Testis (tissue), 2 donors: ENCODE results near the gene MEF2A.

ENCODE experiments used
- POLR2A ChIP-seq: fragments of 450-650 bp; IDR thresholded peaks from one replicate; pipeline ENCODE4 v1.6.1; 2017; ENCODE audit warnings: antibody characterized with exemption, mild to moderate bottlenecking, moderate library complexity
- TF ChIP-seq, protein P1 (sequence below), 3 experiments: fragments of 450-650 bp in 2 of 3; fragments of 200-600 bp in 1 of 3; sonication (generic) in 1 of 3; IDR thresholded peaks; one replicate each; pipeline ENCODE4 v1.5.1; 2016 to 2019; ENCODE audit warnings: antibody characterized with exemption in 3 of 3, mild to moderate bottlenecking in 2 of 3, moderate library complexity in 1 of 3

DNA sequence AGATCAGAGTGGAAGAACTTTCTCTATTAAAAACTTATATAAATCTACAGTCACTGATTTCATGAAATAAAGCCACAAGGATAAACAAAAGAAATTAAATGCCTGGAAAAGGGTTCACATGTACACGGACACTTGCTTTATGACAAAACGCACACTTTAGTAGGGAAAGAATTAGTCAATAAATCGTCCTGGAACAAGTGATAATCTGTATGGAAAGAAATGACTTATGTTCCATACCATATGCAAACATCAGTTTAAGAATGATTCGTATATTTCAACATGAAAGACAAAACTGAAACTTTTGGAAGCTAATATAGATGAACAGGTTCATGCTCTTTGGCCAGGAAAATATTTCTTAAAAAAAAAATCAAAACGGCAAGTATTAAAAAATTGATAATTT, 40.2 kb downstream of the MEF2A start:
- TF ChIP-seq, protein P1, sequence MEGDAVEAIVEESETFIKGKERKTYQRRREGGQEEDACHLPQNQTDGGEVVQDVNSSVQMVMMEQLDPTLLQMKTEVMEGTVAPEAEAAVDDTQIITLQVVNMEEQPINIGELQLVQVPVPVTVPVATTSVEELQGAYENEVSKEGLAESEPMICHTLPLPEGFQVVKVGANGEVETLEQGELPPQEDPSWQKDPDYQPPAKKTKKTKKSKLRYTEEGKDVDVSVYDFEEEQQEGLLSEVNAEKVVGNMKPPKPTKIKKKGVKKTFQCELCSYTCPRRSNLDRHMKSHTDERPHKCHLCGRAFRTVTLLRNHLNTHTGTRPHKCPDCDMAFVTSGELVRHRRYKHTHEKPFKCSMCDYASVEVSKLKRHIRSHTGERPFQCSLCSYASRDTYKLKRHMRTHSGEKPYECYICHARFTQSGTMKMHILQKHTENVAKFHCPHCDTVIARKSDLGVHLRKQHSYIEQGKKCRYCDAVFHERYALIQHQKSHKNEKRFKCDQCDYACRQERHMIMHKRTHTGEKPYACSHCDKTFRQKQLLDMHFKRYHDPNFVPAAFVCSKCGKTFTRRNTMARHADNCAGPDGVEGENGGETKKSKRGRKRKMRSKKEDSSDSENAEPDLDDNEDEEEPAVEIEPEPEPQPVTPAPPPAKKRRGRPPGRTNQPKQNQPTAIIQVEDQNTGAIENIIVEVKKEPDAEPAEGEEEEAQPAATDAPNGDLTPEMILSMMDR (IDR thresholded peaks at IDR 0.05) = no peak
- TF ChIP-seq POLR2A = no peak
